ENCODE results near the gene RNLS. TPM values are rescaled to one million over a fixed set of nuclear protein-coding genes. Genes with fewer than 3 reads are reported as not detected.

The RNLS gene
- polyA plus RNA-seq, 1 experiment, result 6.1 TPM

DNA sequence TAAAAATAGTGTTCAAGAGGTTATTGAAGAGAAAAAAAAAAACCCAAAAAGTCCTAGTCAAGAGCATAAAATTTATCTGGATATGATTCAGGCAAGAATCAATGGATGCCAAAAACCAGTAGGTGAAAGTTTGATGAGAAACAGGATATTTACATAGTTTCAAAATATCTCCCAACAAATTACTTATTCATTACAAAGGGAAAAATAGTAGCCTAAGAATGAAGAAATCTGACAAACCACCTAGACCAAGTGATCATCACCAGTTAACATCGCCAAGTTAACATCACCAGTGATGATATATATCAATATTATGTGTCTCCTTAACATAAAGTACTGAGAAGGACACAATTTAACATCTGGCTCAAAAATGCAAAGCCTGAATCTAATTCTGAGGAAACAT is 85.2 kb downstream of the RNLS start:
- POLR2A ChIA-PET, result no interaction called here

DNA sequence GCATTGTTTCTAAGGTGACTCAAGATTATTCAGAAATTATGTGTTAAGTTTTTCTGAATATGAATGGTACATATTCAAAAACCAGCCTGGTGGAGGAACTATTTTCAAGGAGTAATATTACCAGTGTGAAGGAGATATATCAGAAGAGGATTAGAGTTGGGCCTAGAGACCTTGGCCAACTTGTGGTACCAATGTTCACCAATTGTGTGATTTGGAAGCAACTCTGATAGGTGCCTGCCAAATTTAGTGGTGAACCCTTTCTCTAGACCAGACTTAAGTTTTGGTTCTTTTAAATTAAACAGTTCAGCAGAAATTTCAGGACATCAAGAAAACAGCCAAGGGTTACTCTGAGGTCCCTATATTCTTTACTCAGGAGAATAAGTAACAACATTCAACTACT is 88.6 kb downstream of the RNLS start:
- no peak overlapping the region for H3K27ac ChIP-seq (ENCODE audit: low read depth, low read length)
- TF ChIP-seq, protein P1, sequence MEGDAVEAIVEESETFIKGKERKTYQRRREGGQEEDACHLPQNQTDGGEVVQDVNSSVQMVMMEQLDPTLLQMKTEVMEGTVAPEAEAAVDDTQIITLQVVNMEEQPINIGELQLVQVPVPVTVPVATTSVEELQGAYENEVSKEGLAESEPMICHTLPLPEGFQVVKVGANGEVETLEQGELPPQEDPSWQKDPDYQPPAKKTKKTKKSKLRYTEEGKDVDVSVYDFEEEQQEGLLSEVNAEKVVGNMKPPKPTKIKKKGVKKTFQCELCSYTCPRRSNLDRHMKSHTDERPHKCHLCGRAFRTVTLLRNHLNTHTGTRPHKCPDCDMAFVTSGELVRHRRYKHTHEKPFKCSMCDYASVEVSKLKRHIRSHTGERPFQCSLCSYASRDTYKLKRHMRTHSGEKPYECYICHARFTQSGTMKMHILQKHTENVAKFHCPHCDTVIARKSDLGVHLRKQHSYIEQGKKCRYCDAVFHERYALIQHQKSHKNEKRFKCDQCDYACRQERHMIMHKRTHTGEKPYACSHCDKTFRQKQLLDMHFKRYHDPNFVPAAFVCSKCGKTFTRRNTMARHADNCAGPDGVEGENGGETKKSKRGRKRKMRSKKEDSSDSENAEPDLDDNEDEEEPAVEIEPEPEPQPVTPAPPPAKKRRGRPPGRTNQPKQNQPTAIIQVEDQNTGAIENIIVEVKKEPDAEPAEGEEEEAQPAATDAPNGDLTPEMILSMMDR (IDR thresholded peaks at IDR 0.05; ENCODE audit: low read depth, low read length), result no peak
- H3K9me3 ChIP-seq (ENCODE audit: control insufficient read depth, insufficient read depth, low read length), result no peaks in the 10 kb centered on the region
- ChIA-PET POLR2A (no interaction called here), CTCF (no interaction called here)
- DNase-seq (ENCODE audit: low read depth, low spot score), result no peak
- no peaks in the 10 kb centered on the region for H3K27me3 ChIP-seq (ENCODE audit: control insufficient read depth, insufficient read depth, low read length)
- no peak overlapping the region for H3K4me3 ChIP-seq (ENCODE audit: low read depth, low read length)

More for the DNA sequence above, 85.2 kb downstream of the RNLS start:
- Histone ChIP-seq H3K4me3 (ENCODE audit: low read depth, low read length) (no peak overlapping the region), H3K27ac (ENCODE audit: low read depth, low read length) (no peak overlapping the region), H3K9me3 (ENCODE audit: control insufficient read depth, insufficient read depth, low read length) (no peaks in the 10 kb centered on the region), H3K27me3 (ENCODE audit: control insufficient read depth, insufficient read depth, low read length) (no peaks in the 10 kb centered on the region)
- DNase-seq (ENCODE audit: low read depth, low spot score), result no peak
- TF ChIP-seq, protein P1 (IDR thresholded peaks at IDR 0.05; ENCODE audit: low read depth, low read length), result no peak
- CTCF ChIA-PET, result no interaction called here

DNA sequence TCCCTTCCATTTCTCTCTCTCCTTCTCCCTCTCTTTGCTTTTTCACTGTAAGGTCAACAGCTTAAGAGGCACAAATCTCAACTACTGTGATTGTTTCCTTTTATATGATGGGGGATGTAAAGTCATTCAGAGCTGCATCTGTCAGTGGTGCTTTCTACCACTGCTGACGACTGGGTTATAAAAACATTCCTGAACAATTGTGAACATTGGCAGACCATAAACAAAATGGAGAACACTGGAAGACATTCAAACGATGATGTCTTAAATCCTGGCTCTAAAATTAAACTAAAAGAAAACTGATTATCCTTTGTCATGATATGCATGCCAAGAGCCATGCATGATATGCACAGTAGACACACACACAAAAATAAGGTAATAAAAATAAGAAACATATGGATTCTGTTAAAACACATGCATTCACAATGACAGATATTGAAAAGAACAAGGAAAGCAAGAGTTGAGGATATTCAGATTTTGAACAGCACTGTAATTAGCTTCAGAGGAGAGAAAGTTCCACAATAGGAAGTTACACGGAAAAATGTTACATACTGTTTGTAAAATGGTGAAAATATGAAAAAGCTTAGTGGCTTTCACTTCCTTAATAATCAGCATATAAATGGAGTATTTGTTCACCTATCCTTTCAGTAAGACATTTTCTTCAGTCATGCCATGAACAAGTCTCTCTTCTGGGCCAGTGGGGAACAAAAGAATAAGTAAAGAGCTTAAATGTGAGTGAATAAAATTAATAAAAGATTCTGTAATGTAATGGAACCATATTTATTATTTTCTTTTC is 89.2 kb downstream of the RNLS start:
- Histone ChIP-seq H3K27ac (ENCODE audit: low read depth, low read length) (no peak overlapping the region), H3K4me3 (ENCODE audit: low read depth, low read length) (no peak overlapping the region), H3K9me3 (ENCODE audit: control insufficient read depth, insufficient read depth, low read length) (no peaks in the 10 kb centered on the region), H3K27me3 (ENCODE audit: control insufficient read depth, insufficient read depth, low read length) (no peaks in the 10 kb centered on the region)
- peak; percentile 33 for DNase-seq (ENCODE audit: low read depth, low spot score)
- POLR2A ChIA-PET, result interaction anchor here (0.7 kb wide), 1 partner anchor 52 kb away, joined by 3 read pairs; no protein-coding TSS in a partner anchor
- TF ChIP-seq, protein P1 (IDR thresholded peaks at IDR 0.05; ENCODE audit: low read depth, low read length), result no peak
- CTCF ChIA-PET, result no interaction called here

DNA sequence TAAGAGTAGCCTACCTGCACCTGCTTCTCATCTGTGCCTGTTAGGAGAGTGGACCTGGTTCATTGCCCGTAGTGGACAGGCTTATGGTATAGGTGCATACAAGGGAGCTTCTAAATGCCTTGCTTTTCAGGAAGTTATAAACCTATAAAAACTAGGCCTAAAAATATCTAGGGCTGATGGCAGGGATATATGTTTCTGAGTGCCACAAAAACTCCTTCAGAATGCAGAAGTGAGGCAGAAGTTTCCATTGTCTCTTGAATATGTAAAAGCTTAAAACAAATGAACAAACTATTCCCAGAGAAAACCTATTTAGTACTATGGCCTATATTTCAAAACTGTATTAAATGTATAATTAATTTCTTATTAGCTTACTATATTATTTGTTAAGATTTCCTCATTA is 91.8 kb downstream of the RNLS start:
- TF ChIP-seq, protein P1 (IDR thresholded peaks at IDR 0.05; ENCODE audit: low read depth, low read length), result no peak
- Histone ChIP-seq H3K9me3 (ENCODE audit: control insufficient read depth, insufficient read depth, low read length) (no peaks in the 10 kb centered on the region), H3K27ac (ENCODE audit: low read depth, low read length) (no peak overlapping the region), H3K27me3 (ENCODE audit: control insufficient read depth, insufficient read depth, low read length) (no peaks in the 10 kb centered on the region), H3K4me3 (ENCODE audit: low read depth, low read length) (no peak overlapping the region)
- CTCF ChIA-PET, result no interaction called here
- POLR2A ChIA-PET, result no interaction called here
- no peak for DNase-seq (ENCODE audit: low read depth, low spot score)

DNA sequence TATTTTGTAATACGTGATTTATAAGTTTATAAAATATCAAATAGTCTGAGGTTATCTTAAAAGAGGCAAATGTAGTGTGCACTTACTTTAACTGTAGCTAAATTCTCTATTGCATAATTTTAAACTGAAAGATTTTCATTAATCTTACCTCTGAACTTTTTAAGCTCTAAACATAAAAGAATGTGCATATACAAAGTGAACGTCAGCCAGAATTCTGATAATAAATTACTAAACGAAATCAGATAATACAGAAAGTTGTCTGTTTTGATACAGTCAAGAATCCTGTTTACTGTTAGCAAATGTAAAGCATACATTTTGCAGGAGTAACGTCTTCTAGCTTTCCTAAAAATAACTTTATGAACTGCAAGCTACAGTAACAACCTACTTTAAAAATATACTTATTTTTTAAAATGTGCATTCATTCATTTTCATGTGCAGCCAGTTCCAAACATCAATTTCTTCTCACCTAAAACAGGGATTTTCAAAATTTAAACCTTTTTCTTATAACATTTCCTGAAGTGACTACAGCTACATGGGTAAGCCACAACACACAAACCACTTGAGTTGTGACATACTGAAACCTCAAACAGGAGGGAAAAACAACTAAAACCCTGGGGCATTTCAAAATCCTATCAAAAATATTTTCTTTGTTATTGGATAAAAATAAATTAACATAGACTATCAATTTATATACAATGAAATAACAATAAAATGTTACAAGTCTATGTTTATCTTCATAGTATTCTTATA is 92.7 kb downstream of the RNLS start:
- Histone ChIP-seq H3K4me3 (ENCODE audit: low read depth, low read length) (no peak overlapping the region), H3K9me3 (ENCODE audit: control insufficient read depth, insufficient read depth, low read length) (no peaks in the 10 kb centered on the region), H3K27me3 (ENCODE audit: control insufficient read depth, insufficient read depth, low read length) (no peaks in the 10 kb centered on the region), H3K27ac (ENCODE audit: low read depth, low read length) (no peak overlapping the region)
- no peak for DNase-seq (ENCODE audit: low read depth, low spot score)
- CTCF ChIA-PET, result no interaction called here
- TF ChIP-seq, protein P1 (IDR thresholded peaks at IDR 0.05; ENCODE audit: low read depth, low read length), result no peak
- POLR2A ChIA-PET, result no interaction called here
